SK-N-SH treated with all-trans-retinoic acid at 6 μM for 48 hours (cell line): Measurements from ENCODE around the gene TSPO.

ENCODE experiments used
- CSDC2 ChIP-seq: fragments of 250-450 bp; sonication (Bioruptor Pico); IDR thresholded peaks from 2 replicates; pipeline ENCODE4 v1.5.0; 2020; ENCODE audit warnings: mild to moderate bottlenecking, moderate library complexity
- PPARA ChIP-seq: fragments of 250-450 bp; sonication (Bioruptor Pico); IDR thresholded peaks from 2 replicates; pipeline ENCODE4 v1.5.0; 2020; ENCODE audit warnings: mild to moderate bottlenecking, borderline replicate concordance
- TSHZ2 ChIP-seq: fragments of 250-450 bp; sonication (Bioruptor Pico); IDR thresholded peaks from 2 replicates; pipeline ENCODE4 v1.5.0; 2020; ENCODE audit warnings: mild to moderate bottlenecking, moderate library complexity
- ZNF8 ChIP-seq: fragments of 450-650 bp; formaldehyde crosslinking; IDR thresholded peaks from 2 replicates; pipeline ENCODE4 v1.5.0; 2020; ENCODE audit warnings: mild to moderate bottlenecking, moderate library complexity

DNA sequence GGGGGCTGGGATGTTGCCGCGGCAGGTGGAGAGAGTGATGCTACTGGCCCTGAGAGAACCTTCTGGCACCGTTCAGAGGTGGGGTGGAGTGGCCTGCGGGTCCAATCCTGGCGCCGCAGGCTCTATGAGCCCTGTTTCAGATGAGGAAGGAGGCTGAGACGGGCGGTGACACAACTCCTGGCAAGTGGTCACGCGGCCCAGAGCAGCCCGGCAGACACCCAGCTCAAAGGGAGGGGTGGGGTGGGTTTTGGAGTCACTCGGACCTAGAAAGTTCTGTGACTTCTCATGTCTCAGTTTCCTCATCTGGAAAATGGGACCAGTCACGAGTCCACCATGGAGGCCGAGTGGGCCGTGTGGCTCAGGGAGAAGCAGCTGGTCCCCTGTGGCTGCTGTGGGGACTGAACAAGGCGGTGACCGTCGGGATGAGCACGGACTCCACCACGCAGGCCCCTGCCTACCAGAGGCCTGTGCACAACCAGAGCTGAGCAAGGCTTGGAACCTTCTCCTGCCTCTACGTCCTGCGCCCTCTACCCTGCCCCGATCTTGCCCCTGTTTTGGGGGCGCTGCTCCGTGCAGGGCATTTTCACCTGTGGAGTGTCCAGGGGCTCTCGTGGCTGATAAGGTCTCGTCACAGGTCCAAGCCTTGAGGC is 3.7 kb downstream of the TSPO start:
- TF ChIP-seq ZNF8 (CRISPR knock-in tag) (no peak), PPARA (no peak), CSDC2 (CRISPR knock-in tag) (no peak), TSHZ2 (CRISPR knock-in tag) (no peak)
